CD4-positive, alpha-beta T cell (primary cell): ENCODE data around the gene RUNX2. TPM values are rescaled to one million over a fixed set of nuclear protein-coding genes. Genes with fewer than 3 reads are reported as not detected.

Experiments used
- ATAC-seq: fragments of 200-7000 bp; cut with Tn5 transposase; one replicate; pipeline ENCODE4 v1.10.0; 2022; ENCODE audit warnings: mild to moderate bottlenecking; ENCODE audit not compliant: poor library complexity
- CTCF ChIA-PET: fragments of 350-600 bp; sonication (Branson Sonifier 250); formaldehyde crosslinking; loops from one replicate; lab custom pipeline; 2021; ENCODE audit warnings: antibody characterized with exemption, inconsistent platforms; lab: Charles Lee
- POLR2A ChIA-PET: fragments of 350-600 bp; sonication (Branson Sonifier 250); formaldehyde crosslinking; loops from one replicate; lab custom pipeline; 2021; ENCODE audit warnings: antibody characterized with exemption, inconsistent platforms; lab: Charles Lee
- DNase-seq, 14 experiments: peaks; one replicate each; pipeline ENCODE4 v3.0.0-alpha.2; 2013 to 2020; ENCODE audit warnings: mixed read lengths in 2 of 14
- H3K27ac ChIP-seq, 2 donors: one replicate each; pipeline versions ENCODE4 v1.5.1 to v1.7.0; 2013; ENCODE audit warnings: low read length in 2 of 2, low read depth in 1 of 2, mild to moderate bottlenecking in 1 of 2
- H3K27me3 ChIP-seq, 2 experiments: 1 replicate in 1 of 2; 2 replicates in 1 of 2; pipeline versions ENCODE4 v1.6.1 to v1.7.0; 2013; ENCODE audit warnings: low read length in 2 of 2, control low read depth in 1 of 2, mild to moderate bottlenecking in 1 of 2, moderate library complexity in 1 of 2; ENCODE audit not compliant: insufficient read depth in 2 of 2, control insufficient read depth in 1 of 2
- H3K36me3 ChIP-seq: one replicate; pipeline ENCODE4 v1.6.1; 2013; ENCODE audit warnings: low read length, control low read depth; ENCODE audit not compliant: insufficient read depth
- H3K4me1 ChIP-seq: one replicate; pipeline ENCODE4 v1.6.1; 2013; ENCODE audit warnings: low read length, control low read depth; ENCODE audit not compliant: insufficient read depth
- H3K4me3 ChIP-seq: one replicate; pipeline ENCODE4 v1.5.1; 2013; ENCODE audit warnings: mild to moderate bottlenecking, low read length, moderate library complexity
- H3K9me3 ChIP-seq, 2 experiments: 1 replicate in 1 of 2; 2 replicates in 1 of 2; pipeline versions ENCODE4 v1.6.1 to v1.7.0; 2013; ENCODE audit warnings: low read length in 2 of 2, mild to moderate bottlenecking in 2 of 2, control low read depth in 1 of 2, moderate library complexity in 1 of 2; ENCODE audit not compliant: control insufficient read depth in 1 of 2, insufficient read depth in 1 of 2
- H3K27ac Mint-ChIP-seq: one replicate; pipeline ENCODE4 v1.8.0; 2020; ENCODE audit warnings: mixed read lengths
- H3K27me3 Mint-ChIP-seq: one replicate; pipeline ENCODE4 v1.8.0; 2021; ENCODE audit warnings: mixed read lengths
- H3K36me3 Mint-ChIP-seq: one replicate; pipeline ENCODE4 v1.8.0; 2021; ENCODE audit warnings: low read depth, mixed read lengths
- H3K4me1 Mint-ChIP-seq: one replicate; pipeline ENCODE4 v1.8.0; 2021; ENCODE audit warnings: low read depth, mixed read lengths
- H3K4me3 Mint-ChIP-seq: one replicate; pipeline ENCODE4 v1.8.0; 2020; ENCODE audit warnings: mild to moderate bottlenecking, mixed read lengths
- H3K9me3 Mint-ChIP-seq: one replicate; pipeline ENCODE4 v1.8.0; 2020; ENCODE audit warnings: mixed read lengths
- intact Hi-C, 2 experiments: fragments of 100-400 bp; cut with DNase I in 1 of 2; cut with micrococcal nuclease in 1 of 2; formaldehyde crosslinking; loops; one replicate each; pipeline versions ENCODE4 v1.15.1 to v1.9.0; 2023 to 2025; cut with DNase I, micrococcal nuclease
- total RNA-seq, 174 experiments: library from RNA in 2 of 174; stranded (reverse) in 2 of 174; gene quantifications; one replicate each; pipeline ENCODE4 v1.2.3 and lab custom pipeline; 2021 to 2026
- TF ChIP-seq, protein P1 (sequence below): fragments of 200-600 bp; IDR thresholded peaks from one replicate; pipeline ENCODE4 v1.8.0; 2022; ENCODE audit warnings: antibody characterized with exemption, mild to moderate bottlenecking

RUNX2 gene
- total RNA-seq, 2 experiments from 2014 or later: 17.5 to 18.0 TPM

DNA sequence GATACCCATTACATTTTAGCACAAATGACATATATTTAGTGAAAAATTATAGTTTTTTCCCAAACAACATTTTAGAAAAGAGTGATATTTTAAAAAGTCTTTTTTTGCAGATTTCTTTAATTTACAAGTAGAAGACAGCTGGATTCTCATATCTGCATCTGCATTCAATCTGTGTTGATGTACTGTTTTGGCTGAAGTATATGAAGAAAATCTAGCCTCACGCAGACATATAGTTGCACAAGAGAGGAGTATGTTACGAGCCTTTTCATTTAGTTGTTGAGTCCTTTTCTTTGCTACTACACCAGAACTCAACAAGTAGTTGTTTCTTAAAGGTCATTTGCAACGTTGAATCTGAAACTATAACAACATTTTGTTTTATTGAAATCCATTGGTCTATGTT lies 363.9 kb downstream of the RUNX2 start:
- intact Hi-C loops: no loop called here
- Mint-ChIP-seq H3K27ac (no peak overlapping the region), H3K27me3 (no peaks in the 10 kb centered on the region), H3K4me3 (no peak overlapping the region), H3K9me3 (no peaks in the 10 kb centered on the region), H3K36me3 (no peaks in the 10 kb centered on the region), H3K4me1 (no peaks in the 10 kb centered on the region)
- H3K4me3 ChIP-seq: no peak overlapping the region
- H3K9me3 ChIP-seq: no peaks in the 10 kb centered on the region
- no peaks in the 10 kb centered on the region for H3K4me1 ChIP-seq
- POLR2A ChIA-PET: no interaction called here
- no peaks in the 10 kb centered on the region for H3K27me3 ChIP-seq
- CTCF ChIA-PET: no interaction called here
- TF ChIP-seq, protein P1, sequence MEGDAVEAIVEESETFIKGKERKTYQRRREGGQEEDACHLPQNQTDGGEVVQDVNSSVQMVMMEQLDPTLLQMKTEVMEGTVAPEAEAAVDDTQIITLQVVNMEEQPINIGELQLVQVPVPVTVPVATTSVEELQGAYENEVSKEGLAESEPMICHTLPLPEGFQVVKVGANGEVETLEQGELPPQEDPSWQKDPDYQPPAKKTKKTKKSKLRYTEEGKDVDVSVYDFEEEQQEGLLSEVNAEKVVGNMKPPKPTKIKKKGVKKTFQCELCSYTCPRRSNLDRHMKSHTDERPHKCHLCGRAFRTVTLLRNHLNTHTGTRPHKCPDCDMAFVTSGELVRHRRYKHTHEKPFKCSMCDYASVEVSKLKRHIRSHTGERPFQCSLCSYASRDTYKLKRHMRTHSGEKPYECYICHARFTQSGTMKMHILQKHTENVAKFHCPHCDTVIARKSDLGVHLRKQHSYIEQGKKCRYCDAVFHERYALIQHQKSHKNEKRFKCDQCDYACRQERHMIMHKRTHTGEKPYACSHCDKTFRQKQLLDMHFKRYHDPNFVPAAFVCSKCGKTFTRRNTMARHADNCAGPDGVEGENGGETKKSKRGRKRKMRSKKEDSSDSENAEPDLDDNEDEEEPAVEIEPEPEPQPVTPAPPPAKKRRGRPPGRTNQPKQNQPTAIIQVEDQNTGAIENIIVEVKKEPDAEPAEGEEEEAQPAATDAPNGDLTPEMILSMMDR: no peak
- DNase-seq (no peak), ATAC-seq (no peak)
- H3K36me3 ChIP-seq: no peaks in the 10 kb centered on the region
- H3K27ac ChIP-seq: no peak overlapping the region

DNA sequence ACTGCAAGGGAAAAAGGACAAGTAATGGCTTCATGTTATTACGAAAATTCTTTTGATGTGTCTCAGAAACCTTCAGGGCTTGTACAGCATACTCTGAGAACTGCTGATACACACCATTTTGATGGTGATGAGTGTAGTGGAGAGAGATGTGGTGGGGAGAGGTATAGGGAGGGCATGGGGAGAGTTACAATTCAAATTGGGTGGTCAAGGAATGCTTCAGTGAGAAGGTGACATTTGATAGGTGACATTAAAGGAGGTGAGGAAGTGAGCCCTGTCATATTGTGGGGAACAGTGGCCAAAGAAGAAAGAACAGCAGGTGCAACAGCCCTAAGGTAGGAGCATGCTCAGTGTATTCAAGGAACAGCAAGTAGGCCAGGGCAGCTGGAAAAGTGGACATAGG lies 368.6 kb downstream of the RUNX2 start:
- Histone ChIP-seq H3K27me3 (no peaks in the 10 kb centered on the region), H3K4me1 (no peaks in the 10 kb centered on the region), H3K4me3 (no peak overlapping the region), H3K9me3 (no peaks in the 10 kb centered on the region), H3K36me3 (no peaks in the 10 kb centered on the region), H3K27ac (no peak overlapping the region)
- no peak overlapping the region for H3K27ac Mint-ChIP-seq
- no peaks in the 10 kb centered on the region for H3K27me3 Mint-ChIP-seq
- no peaks in the 10 kb centered on the region for H3K4me1 Mint-ChIP-seq
- no peak overlapping the region for H3K4me3 Mint-ChIP-seq
- no peaks in the 10 kb centered on the region for H3K36me3 Mint-ChIP-seq
- no peak for ATAC-seq
- no peaks in the 10 kb centered on the region for H3K9me3 Mint-ChIP-seq
- intact Hi-C loops: no loop called here
- CTCF ChIA-PET: no interaction called here
- TF ChIP-seq, protein P1: no peak
- DNase-seq: no peak
- POLR2A ChIA-PET: no interaction called here

DNA sequence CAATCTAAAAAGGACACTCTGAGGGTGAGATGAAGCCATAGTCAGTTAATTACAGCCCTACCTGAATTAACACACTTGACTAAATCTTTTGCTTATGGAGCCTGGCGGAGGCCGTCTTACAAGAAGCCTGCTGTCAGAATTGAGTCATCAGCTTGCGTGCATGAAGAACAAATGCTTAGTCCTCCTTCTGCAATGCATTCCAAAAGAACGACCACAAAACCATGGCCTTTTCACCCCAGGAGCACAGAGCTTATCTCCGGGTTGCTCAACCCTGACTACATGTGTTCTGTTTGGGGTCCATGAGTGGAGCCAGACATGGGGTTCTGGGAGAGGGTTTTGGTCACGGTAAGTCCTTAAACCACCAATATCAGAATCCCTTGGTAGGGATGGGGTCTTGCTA lies 369.5 kb downstream of the RUNX2 start:
- Histone ChIP-seq H3K4me3 (no peak overlapping the region), H3K9me3 (no peaks in the 10 kb centered on the region), H3K4me1 (no peaks in the 10 kb centered on the region), H3K36me3 (no peaks in the 10 kb centered on the region), H3K27me3 (no peaks in the 10 kb centered on the region), H3K27ac (no peak overlapping the region)
- Mint-ChIP-seq H3K9me3 (no peaks in the 10 kb centered on the region), H3K4me1 (no peaks in the 10 kb centered on the region), H3K36me3 (no peaks in the 10 kb centered on the region), H3K4me3 (no peak overlapping the region), H3K27me3 (no peaks in the 10 kb centered on the region), H3K27ac (no peak overlapping the region)
- POLR2A ChIA-PET: no interaction called here
- TF ChIP-seq, protein P1: no peak
- intact Hi-C loops: no loop called here
- ATAC-seq (no peak), DNase-seq (no peak)
- CTCF ChIA-PET: no interaction called here
